ENCODE data around the gene LRRC59. TPM values are rescaled to one million over a fixed set of nuclear protein-coding genes. Genes with fewer than 3 reads are reported as not detected.
"Not testable (repeated sequence)": the region's sequence is repeated elsewhere in the genome, so short reads cannot be mapped to it uniquely, and the experiment has no call there.

LRRC59 gene
- total and polyA plus RNA-seq, 2 donors (not counting 1 experiment from before 2014, with no cell fraction given), result 27.7 to 31.2 TPM

DNA sequence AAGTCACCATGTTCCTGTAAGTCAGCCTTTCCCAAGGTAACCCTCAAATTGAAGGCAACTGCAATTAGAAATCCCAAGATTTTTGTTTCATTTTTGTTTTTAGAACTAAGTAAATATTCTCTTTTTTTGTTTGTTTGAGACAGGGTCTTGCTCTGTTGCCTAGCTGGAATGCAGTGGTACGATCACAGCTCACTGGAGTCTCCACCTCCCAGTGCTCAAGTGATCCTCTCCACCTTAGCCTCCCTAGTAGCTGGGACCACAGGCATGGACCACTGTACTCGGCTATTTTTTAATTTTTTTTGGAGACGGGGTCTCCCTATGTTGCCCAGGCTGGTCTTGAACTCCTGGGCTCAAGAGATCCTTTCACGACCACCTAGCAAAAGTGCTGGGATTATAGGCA is 10.6 kb upstream of the LRRC59 start:
- Histone ChIP-seq H3K4me3 (ENCODE audit: control extremely low read depth in 1 of 5, extremely low read depth in 1 of 5, insufficient read depth in 1 of 5, low read depth in 2 of 5, low read length in 4 of 5) (no peak overlapping the region), H3K36me3 (replicated peaks in 1 of 2; ENCODE audit: control extremely low read depth in 1 of 2, control insufficient read depth in 1 of 2, extremely low read depth in 1 of 2, insufficient read depth in 2 of 2, low read length in 1 of 2) (no peaks in the 10 kb centered on the region), H3K9me3 (ENCODE audit: control extremely low read depth in 1 of 3, control insufficient read depth in 2 of 3, insufficient read depth in 1 of 3, low read length in 2 of 3) (no peaks in the 10 kb centered on the region), H3K27me3 (replicated peaks in 1 of 4; ENCODE audit: control extremely low read depth in 1 of 4, control insufficient read depth in 3 of 4, insufficient read depth in 4 of 4, low read length in 3 of 4) (peaks cover 0 to 6% (median 1%) of the 10 kb centered on the region in 4 experiments), H3K4me2 (replicated peaks; ENCODE audit: low read depth, low read length, poor library complexity, severe bottlenecking) (no peak overlapping the region), H3K79me2 (ENCODE audit: control insufficient read depth, insufficient read depth, low read length) (no peaks in the 10 kb centered on the region), H2AFZ (ENCODE audit: insufficient read depth, low read depth, low read length, poor library complexity, severe bottlenecking) (no peak overlapping the region), H4K20me1 (ENCODE audit: control insufficient read depth, insufficient read depth, low read length, poor library complexity, severe bottlenecking) (no peaks in the 10 kb centered on the region), H3K4me1 (ENCODE audit: control insufficient read depth in 2 of 2, insufficient read depth in 2 of 2, low read length in 2 of 2) (no peaks in the 10 kb centered on the region), H3K27ac (ENCODE audit: low read length in 2 of 2) (no peak overlapping the region), H3K9ac (ENCODE audit: low read length) (no peak overlapping the region)
- 82% methylated on average over 3 of the region's 4 CpGs for WGBS (ENCODE audit: insufficient coverage)
- POLR2A ChIA-PET, result no interaction called here
- Mint-ChIP-seq H3K4me3 (no peak overlapping the region), H3K27me3 (peaks cover 15% of the 10 kb centered on the region), H3K4me1 (no peaks in the 10 kb centered on the region), H3K9me3 (ENCODE audit: insufficient read depth) (no peaks in the 10 kb centered on the region), H3K27ac (no peak overlapping the region)
- DNase-seq, result no peak
- TF ChIP-seq EZH2 (IDR thresholded peaks at IDR 0.05; ENCODE audit: borderline replicate concordance, insufficient read depth, low read depth, low read length, poor library complexity, severe bottlenecking), result no peak
- TF ChIP-seq CTCF (IDR thresholded peaks at IDR 0.05), result no peak
- intact Hi-C loops (cut with micrococcal nuclease), result no loop called here
- CTCF ChIA-PET, result interaction anchor here (0.7 to 1.4 kb wide), 2 partner anchors 21 to 45 kb away, joined by 3 read pairs; no protein-coding TSS in a partner anchor
- no peak for ATAC-seq (ENCODE audit: low read depth)

DNA sequence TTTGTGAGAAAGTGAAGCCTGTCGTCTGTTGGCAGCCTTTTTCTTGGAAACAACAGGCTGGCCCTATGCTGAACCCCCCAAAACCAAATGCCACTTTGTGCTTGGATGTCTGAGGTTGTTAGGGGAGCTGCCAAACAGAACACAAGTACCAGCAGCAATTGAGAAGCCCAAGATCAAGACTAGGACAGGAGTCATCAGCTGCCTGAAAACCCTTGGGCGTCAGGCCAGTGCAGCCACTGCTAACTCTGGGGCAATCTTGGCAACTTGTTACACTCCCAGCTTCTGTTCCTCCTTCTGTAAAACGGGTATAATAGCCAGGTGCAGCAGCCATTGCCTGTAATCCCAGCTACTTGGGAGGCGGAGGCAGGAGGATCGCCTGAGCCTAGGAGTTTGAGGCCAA is 9.3 kb upstream of the LRRC59 start:
- Histone ChIP-seq H3K79me2 (ENCODE audit: control insufficient read depth, insufficient read depth, low read length) (no peaks in the 10 kb centered on the region), H2AFZ (ENCODE audit: insufficient read depth, low read depth, low read length, poor library complexity, severe bottlenecking) (no peak overlapping the region), H3K36me3 (replicated peaks in 1 of 2; ENCODE audit: control extremely low read depth in 1 of 2, control insufficient read depth in 1 of 2, extremely low read depth in 1 of 2, insufficient read depth in 2 of 2, low read length in 1 of 2) (no peaks in the 10 kb centered on the region), H4K20me1 (ENCODE audit: control insufficient read depth, insufficient read depth, low read length, poor library complexity, severe bottlenecking) (no peaks in the 10 kb centered on the region), H3K9me3 (ENCODE audit: control extremely low read depth in 1 of 3, control insufficient read depth in 2 of 3, insufficient read depth in 1 of 3, low read length in 2 of 3) (no peaks in the 10 kb centered on the region), H3K9ac (ENCODE audit: low read length) (no peak overlapping the region), H3K27me3 (replicated peaks in 1 of 4; ENCODE audit: control extremely low read depth in 1 of 4, control insufficient read depth in 3 of 4, insufficient read depth in 4 of 4, low read length in 3 of 4) (peaks cover 0 to 6% (median 1%) of the 10 kb centered on the region in 4 experiments), H3K4me1 (ENCODE audit: control insufficient read depth in 2 of 2, insufficient read depth in 2 of 2, low read length in 2 of 2) (no peaks in the 10 kb centered on the region), H3K27ac (ENCODE audit: low read length in 2 of 2) (no peak overlapping the region), H3K4me2 (replicated peaks; ENCODE audit: low read depth, low read length, poor library complexity, severe bottlenecking) (no peak overlapping the region), H3K4me3 (ENCODE audit: control extremely low read depth in 1 of 5, extremely low read depth in 1 of 5, insufficient read depth in 1 of 5, low read depth in 2 of 5, low read length in 4 of 5) (no peak overlapping the region)
- 92% methylated on average over 1 of the region's 5 CpGs for whole genome bisulfite sequencing (ENCODE audit: insufficient coverage)
- peaks cover 15% of the 10 kb centered on the region for H3K27me3 Mint-ChIP-seq
- DNase-seq (no peak), ATAC-seq (ENCODE audit: low read depth) (no peak)
- POLR2A ChIA-PET, result interaction anchor here (0.7 kb wide), 1 partner anchor 286 kb away, joined by 6 read pairs; no protein-coding TSS in a partner anchor
- intact Hi-C loops (cut with micrococcal nuclease), result no loop called here
- H3K4me1 Mint-ChIP-seq, result no peaks in the 10 kb centered on the region
- H3K4me3 Mint-ChIP-seq, result no peak overlapping the region
- H3K27ac Mint-ChIP-seq, result no peak overlapping the region
- TF ChIP-seq EZH2 (IDR thresholded peaks at IDR 0.05; ENCODE audit: borderline replicate concordance, insufficient read depth, low read depth, low read length, poor library complexity, severe bottlenecking) (no peak), CTCF (IDR thresholded peaks at IDR 0.05) (no peak)
- CTCF ChIA-PET, result interaction anchor here (0.7 to 2.4 kb wide), 2 partner anchors 9 to 98 kb away, joined by 3 to 11 read pairs; partner anchors contain the start of gene LRRC59
- no peaks in the 10 kb centered on the region for H3K9me3 Mint-ChIP-seq (ENCODE audit: insufficient read depth)

GRCh38 chr17:50405351-50405750 is 8.0 kb upstream of the LRRC59 start:
- DNase-seq; H3K4me3 ChIP-seq (ENCODE audit: control extremely low read depth in 1 of 5, extremely low read depth in 1 of 5, insufficient read depth in 1 of 5, low read depth in 2 of 5, low read length in 4 of 5); H4K20me1 ChIP-seq (ENCODE audit: control insufficient read depth, insufficient read depth, low read length, poor library complexity, severe bottlenecking); H2AFZ ChIP-seq (ENCODE audit: insufficient read depth, low read depth, low read length, poor library complexity, severe bottlenecking); H3K27me3 ChIP-seq (replicated peaks in 1 of 4; ENCODE audit: control extremely low read depth in 1 of 4, control insufficient read depth in 3 of 4, insufficient read depth in 4 of 4, low read length in 3 of 4); H3K79me2 ChIP-seq (ENCODE audit: control insufficient read depth, insufficient read depth, low read length); H3K4me1 Mint-ChIP-seq; intact Hi-C loops (cut with micrococcal nuclease); H3K36me3 ChIP-seq (replicated peaks in 1 of 2; ENCODE audit: control extremely low read depth in 1 of 2, control insufficient read depth in 1 of 2, extremely low read depth in 1 of 2, insufficient read depth in 2 of 2, low read length in 1 of 2); H3K9me3 ChIP-seq (ENCODE audit: control extremely low read depth in 1 of 3, control insufficient read depth in 2 of 3, insufficient read depth in 1 of 3, low read length in 2 of 3); ATAC-seq (ENCODE audit: low read depth); H3K4me1 ChIP-seq (ENCODE audit: control insufficient read depth in 2 of 2, insufficient read depth in 2 of 2, low read length in 2 of 2); H3K27ac ChIP-seq (ENCODE audit: low read length in 2 of 2); H3K9me3 Mint-ChIP-seq (ENCODE audit: insufficient read depth); H3K4me2 ChIP-seq (replicated peaks; ENCODE audit: low read depth, low read length, poor library complexity, severe bottlenecking); H3K9ac ChIP-seq (ENCODE audit: low read length); H3K4me3 Mint-ChIP-seq; H3K27ac Mint-ChIP-seq: not testable (repeated sequence)
- H3K27me3 Mint-ChIP-seq, result peaks cover 14% of the 10 kb centered on the region
- POLR2A ChIA-PET, result interaction anchor here (0.5 kb wide), 1 partner anchor 33 kb away, joined by 5 read pairs; no protein-coding TSS in a partner anchor
- CTCF ChIA-PET, result interaction anchor here (2.4 kb wide), 1 partner anchor 8 kb away, joined by 11 read pairs; the partner anchor contains the start of gene LRRC59
- WGBS (ENCODE audit: insufficient coverage), result no CpG with 5 or more reads among the region's 4 CpGs

Data from B cell (primary cell).